ENCODE results near the gene NELFA. TPM values are rescaled to one million over a fixed set of nuclear protein-coding genes. Genes with fewer than 3 reads are reported as not detected.

Gene NELFA
- total RNA-seq, 1 donor from 2014 or later = 32.5 TPM

GRCh38 chr4:1973218-1973617 is 35.6 kb downstream of the NELFA start:
- H3K27ac Mint-ChIP-seq (ENCODE audit: unreplicated experiment) = no peak overlapping the region
- H3K4me3 Mint-ChIP-seq (ENCODE audit: unreplicated experiment) = no peak overlapping the region
- H3K27me3 Mint-ChIP-seq (ENCODE audit: unreplicated experiment) = no peaks in the 10 kb centered on the region
- H3K9me3 Mint-ChIP-seq (ENCODE audit: unreplicated experiment) = no peaks in the 10 kb centered on the region
- H3K4me1 Mint-ChIP-seq (ENCODE audit: unreplicated experiment) = no peaks in the 10 kb centered on the region
- no peak for DNase-seq (ENCODE audit: extremely low spot score, unreplicated experiment)
- no peak for TF ChIP-seq CTCF (IDR thresholded peaks at IDR 0.05)
- H3K36me3 Mint-ChIP-seq (ENCODE audit: unreplicated experiment) = peaks cover 16% of the 10 kb centered on the region

- Mint-ChIP-seq H3K4me1 (ENCODE audit: unreplicated experiment) (no peaks in the 10 kb centered on the region), H3K9me3 (ENCODE audit: unreplicated experiment) (no peaks in the 10 kb centered on the region), H3K36me3 (ENCODE audit: unreplicated experiment) (peaks cover 16% of the 10 kb centered on the region), H3K4me3 (ENCODE audit: unreplicated experiment) (no peak overlapping the region), H3K27ac (ENCODE audit: unreplicated experiment) (no peak overlapping the region), H3K27me3 (ENCODE audit: unreplicated experiment) (no peaks in the 10 kb centered on the region)
- DNase-seq (ENCODE audit: extremely low spot score, unreplicated experiment) = no peak
- no peak for TF ChIP-seq CTCF (IDR thresholded peaks at IDR 0.05)
Observed at GRCh38 chr4:1972414-1972813, 36.4 kb downstream of the NELFA start.

- Mint-ChIP-seq H3K27me3 (ENCODE audit: unreplicated experiment) (no peaks in the 10 kb centered on the region), H3K36me3 (ENCODE audit: unreplicated experiment) (peaks cover 16% of the 10 kb centered on the region), H3K4me1 (ENCODE audit: unreplicated experiment) (no peaks in the 10 kb centered on the region), H3K9me3 (ENCODE audit: unreplicated experiment) (no peaks in the 10 kb centered on the region), H3K27ac (ENCODE audit: unreplicated experiment) (no peak overlapping the region), H3K4me3 (ENCODE audit: unreplicated experiment) (no peak overlapping the region)
- no peak for TF ChIP-seq CTCF (IDR thresholded peaks at IDR 0.05)
- DNase-seq (ENCODE audit: extremely low spot score, unreplicated experiment) = no peak
Observed at GRCh38 chr4:1971456-1972200, 37.1 kb downstream of the NELFA start.

- peaks cover 13% of the 10 kb centered on the region for H3K36me3 Mint-ChIP-seq (ENCODE audit: unreplicated experiment)
Observed at GRCh38 chr4:1970926-1971325, 37.8 kb downstream of the NELFA start.

More at GRCh38 chr4:1970926-1971325, 37.8 kb downstream of the NELFA start:
- no peak for TF ChIP-seq CTCF (IDR thresholded peaks at IDR 0.05)
- DNase-seq (ENCODE audit: extremely low spot score, unreplicated experiment) = no peak
- Mint-ChIP-seq H3K4me3 (ENCODE audit: unreplicated experiment) (no peak overlapping the region), H3K27ac (ENCODE audit: unreplicated experiment) (no peak overlapping the region), H3K4me1 (ENCODE audit: unreplicated experiment) (no peaks in the 10 kb centered on the region), H3K27me3 (ENCODE audit: unreplicated experiment) (no peaks in the 10 kb centered on the region), H3K9me3 (ENCODE audit: unreplicated experiment) (no peaks in the 10 kb centered on the region)
